Subcutaneous adipose tissue (tissue), 4 donors: ENCODE measurements around the gene HIPK1. TPM values are rescaled to one million over a fixed set of nuclear protein-coding genes. Genes with fewer than 3 reads are reported as not detected.

Experiments
- total RNA-seq, 4 donors: library from RNA; depleted of rRNA; stranded (reverse); fragments of >200 nt; gene quantifications; one replicate each; pipeline ENCODE4 v1.1.0, GENCODE V29; 2016
- TF ChIP-seq, protein P1 (sequence below): fragments of 450-650 bp; IDR thresholded peaks from one replicate; pipeline ENCODE4 v1.5.1; 2016; ENCODE audit warnings: low read depth, mild to moderate bottlenecking, control low read depth, antibody characterized with exemption, moderate library complexity

HIPK1 gene
- total RNA-seq, 4 donors from 2014 or later: 51.0 to 74.5 (median 53.3) TPM

DNA sequence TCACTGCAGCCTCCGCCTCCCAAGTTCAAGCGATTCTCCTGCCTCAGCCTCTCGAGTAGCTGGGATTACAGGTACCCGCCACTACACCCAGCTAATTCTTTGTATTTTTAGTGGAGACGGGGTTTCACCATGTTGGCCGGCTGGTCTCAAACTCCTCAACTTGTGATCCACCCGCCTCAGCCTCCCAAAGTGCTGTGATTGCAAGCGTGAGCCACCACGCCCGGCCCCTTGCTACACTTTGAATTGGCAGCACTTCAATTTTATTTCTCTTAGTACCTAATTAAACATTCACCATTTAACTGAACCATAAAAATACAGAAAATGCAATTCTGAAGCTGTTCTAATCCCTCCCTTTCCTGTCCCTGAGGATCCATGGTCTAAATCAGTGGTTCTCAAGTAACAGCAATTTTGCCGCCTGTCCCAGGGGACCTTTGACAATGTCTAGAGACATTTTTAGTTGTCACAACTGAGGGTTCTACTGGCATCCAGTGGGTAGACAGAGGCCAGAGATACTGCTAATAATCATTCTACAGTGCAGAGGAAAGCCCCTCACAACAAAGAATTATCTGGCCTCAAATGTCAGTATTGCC, 37.4 kb upstream of the HIPK1 start:
- TF ChIP-seq, protein P1, sequence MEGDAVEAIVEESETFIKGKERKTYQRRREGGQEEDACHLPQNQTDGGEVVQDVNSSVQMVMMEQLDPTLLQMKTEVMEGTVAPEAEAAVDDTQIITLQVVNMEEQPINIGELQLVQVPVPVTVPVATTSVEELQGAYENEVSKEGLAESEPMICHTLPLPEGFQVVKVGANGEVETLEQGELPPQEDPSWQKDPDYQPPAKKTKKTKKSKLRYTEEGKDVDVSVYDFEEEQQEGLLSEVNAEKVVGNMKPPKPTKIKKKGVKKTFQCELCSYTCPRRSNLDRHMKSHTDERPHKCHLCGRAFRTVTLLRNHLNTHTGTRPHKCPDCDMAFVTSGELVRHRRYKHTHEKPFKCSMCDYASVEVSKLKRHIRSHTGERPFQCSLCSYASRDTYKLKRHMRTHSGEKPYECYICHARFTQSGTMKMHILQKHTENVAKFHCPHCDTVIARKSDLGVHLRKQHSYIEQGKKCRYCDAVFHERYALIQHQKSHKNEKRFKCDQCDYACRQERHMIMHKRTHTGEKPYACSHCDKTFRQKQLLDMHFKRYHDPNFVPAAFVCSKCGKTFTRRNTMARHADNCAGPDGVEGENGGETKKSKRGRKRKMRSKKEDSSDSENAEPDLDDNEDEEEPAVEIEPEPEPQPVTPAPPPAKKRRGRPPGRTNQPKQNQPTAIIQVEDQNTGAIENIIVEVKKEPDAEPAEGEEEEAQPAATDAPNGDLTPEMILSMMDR: no peak

DNA sequence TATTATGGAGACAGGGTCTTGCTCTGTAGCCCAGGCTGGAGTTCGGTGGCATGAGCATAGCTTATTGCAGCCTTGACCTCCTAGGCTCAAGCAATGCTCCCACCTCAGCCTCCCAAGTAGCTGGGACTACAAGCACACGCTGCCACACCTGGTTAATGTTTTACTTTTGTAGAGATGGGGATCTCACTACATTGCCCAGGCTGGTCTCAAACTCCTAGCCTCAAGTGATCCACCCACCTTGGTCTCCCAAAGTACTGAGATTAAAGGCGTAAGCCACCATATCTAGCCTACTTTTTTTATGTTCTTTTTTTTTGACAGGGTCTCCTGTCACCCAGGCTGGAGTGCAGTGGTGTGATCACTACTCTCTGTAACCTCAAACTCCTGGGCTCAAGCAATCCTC, 35.9 kb upstream of the HIPK1 start:
- TF ChIP-seq, protein P1: no peak

DNA sequence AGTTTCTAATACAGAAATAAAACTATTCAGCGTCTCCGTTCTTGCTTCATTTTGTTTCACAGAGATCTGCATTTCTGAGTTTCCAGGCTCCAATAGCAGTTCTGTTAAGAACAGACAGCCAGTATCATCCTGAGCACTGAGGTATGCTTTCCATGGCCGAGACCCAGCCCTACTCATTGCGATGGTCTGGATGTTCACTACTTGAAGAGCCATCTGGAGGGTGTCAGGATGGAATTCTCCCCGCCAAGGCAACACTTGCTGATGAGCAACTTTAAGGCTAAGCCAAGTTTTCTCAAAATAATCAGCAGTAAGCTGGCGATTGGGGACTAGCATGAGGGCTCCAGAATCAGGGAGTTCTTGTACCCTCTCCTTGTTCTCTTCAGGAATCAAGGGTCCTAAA, 34.0 kb upstream of the HIPK1 start:
- TF ChIP-seq, protein P1: no peak

DNA sequence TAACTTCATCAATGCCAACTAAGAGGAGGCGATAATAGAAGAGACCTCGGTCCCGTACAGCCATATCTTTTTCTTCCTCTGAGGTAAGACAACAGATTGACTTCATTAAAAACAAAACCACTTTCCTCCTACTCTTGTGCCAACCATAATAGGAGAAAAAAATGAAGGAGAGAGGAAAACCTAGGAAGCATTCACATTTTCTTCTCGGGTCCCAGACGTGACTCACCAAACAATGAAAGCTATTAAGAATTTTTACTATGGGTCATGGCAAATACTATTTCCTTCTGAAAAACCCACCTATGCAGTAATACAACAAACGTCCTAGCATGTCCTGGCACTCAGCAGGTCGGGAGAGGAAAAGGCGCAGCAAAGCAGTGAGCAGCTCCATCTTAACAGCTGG, 33.2 kb upstream of the HIPK1 start:
- TF ChIP-seq, protein P1: no peak

DNA sequence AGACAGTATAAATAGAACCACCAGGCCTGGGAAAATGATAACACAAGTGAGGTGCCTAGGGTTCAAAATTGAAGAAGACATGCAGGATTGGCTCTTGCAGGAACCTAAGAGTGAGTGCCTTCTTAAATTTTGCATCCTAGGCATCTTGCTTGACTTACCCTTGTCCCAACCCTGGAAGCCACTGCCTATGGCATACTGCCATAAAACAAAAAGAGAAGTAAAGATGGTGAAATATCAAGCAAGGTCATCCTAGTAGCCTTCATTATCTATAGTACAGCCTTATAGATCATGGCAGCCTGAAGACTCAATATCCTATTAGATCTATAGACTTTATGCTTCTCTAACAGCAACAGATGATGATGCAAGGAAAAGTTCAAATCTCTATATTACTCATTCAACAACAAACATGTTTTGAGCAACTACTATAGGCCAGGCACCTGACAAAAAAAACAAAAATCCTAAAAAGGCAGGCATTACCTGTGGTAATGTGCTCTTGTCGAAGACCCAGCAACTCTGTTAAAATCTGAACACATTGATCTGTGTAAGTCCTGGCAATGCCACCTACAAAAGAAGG, 30.8 kb upstream of the HIPK1 start:
- TF ChIP-seq, protein P1: no peak

DNA sequence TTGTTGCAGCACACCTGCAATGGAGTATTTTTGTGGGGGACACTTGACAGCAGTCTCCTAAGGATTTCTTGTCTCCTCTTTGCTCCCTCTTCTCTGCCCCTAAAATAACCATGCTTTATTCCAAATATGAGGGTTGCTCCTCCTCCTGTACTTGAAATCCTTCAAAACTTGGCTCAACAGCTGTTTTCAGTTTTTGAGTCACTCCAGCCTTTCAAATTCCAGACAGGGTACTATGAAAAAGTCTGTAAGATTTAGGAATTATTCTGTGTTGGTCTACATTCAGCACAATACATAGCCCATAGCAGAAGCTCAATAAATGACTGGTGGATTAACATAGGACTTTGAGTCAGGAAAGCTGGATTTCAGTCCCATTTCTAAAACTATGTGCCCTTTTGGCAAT, 30.0 kb upstream of the HIPK1 start:
- TF ChIP-seq, protein P1: no peak

DNA sequence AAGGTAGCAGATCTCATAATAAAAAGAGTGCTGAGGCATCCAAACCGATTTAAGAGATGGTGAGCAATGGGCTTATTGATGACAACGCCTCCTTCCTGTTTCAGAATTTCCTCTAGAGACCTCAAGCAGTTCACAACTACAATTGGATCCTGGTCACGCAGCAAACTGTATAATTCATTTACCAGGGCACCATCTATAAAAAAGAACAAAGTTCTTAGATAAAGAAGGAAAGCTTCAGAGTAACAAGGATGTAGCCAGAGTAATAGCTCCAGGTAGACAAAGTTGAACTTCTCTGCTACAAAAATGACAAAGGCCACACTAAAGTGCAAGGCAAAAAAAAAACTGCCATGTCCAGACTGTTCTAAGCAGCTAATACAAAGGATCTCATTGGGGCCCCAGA, 27.9 kb upstream of the HIPK1 start:
- TF ChIP-seq, protein P1: no peak
